Measurements from ENCODE around the gene TP53I13.

GRCh38 chr17:29565643-29566472 lies 2.6 kb upstream of the TP53I13 start:
- TF ChIP-seq CTCF (conservative IDR thresholded peaks at IDR 0.05; ENCODE audit: low read depth, low read length): no peak
- no peak for TF ChIP-seq MAZ (IDR thresholded peaks at IDR 0.05; ENCODE audit: borderline replicate concordance, low read depth, low read length)
- TF ChIP-seq, protein P1, sequence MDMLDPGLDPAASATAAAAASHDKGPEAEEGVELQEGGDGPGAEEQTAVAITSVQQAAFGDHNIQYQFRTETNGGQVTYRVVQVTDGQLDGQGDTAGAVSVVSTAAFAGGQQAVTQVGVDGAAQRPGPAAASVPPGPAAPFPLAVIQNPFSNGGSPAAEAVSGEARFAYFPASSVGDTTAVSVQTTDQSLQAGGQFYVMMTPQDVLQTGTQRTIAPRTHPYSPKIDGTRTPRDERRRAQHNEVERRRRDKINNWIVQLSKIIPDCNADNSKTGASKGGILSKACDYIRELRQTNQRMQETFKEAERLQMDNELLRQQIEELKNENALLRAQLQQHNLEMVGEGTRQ (IDR thresholded peaks at IDR 0.05; ENCODE audit: low read depth, low read length): no peak
- TF ChIP-seq CHD1 (IDR thresholded peaks at IDR 0.05; ENCODE audit: low read depth, low read length): no peak
- TF ChIP-seq CEBPB (IDR thresholded peaks at IDR 0.05; ENCODE audit: low read depth, low read length): no peak
- TF ChIP-seq FOS (IDR thresholded peaks at IDR 0.05; ENCODE audit: low read depth, low read length): no peak
- no peak for TF ChIP-seq MAFK (IDR thresholded peaks at IDR 0.05; ENCODE audit: low read depth, low read length)
- TF ChIP-seq MXI1 (IDR thresholded peaks at IDR 0.05; ENCODE audit: borderline replicate concordance, low read depth, low read length): no peak
- no peak for TF ChIP-seq NFE2L2 (IDR thresholded peaks at IDR 0.05; ENCODE audit: low read depth, low read length)
- TF ChIP-seq POLR2A (IDR thresholded peaks at IDR 0.05; ENCODE audit: low read depth, low read length): no peak
- TF ChIP-seq, protein P2, sequence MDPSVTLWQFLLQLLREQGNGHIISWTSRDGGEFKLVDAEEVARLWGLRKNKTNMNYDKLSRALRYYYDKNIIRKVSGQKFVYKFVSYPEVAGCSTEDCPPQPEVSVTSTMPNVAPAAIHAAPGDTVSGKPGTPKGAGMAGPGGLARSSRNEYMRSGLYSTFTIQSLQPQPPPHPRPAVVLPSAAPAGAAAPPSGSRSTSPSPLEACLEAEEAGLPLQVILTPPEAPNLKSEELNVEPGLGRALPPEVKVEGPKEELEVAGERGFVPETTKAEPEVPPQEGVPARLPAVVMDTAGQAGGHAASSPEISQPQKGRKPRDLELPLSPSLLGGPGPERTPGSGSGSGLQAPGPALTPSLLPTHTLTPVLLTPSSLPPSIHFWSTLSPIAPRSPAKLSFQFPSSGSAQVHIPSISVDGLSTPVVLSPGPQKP (IDR thresholded peaks at IDR 0.05; ENCODE audit: borderline replicate concordance, low read depth, low read length): no peak

Data from IMR-90 (cell line).